Kidney (tissue), 14 donors: Measurements from ENCODE around the gene SP140L. TPM values are rescaled to one million over a fixed set of nuclear protein-coding genes. Genes with fewer than 3 reads are reported as not detected.

Experiments
- DNase-seq, 5 donors: peaks; one replicate each; pipeline ENCODE4 v3.0.0-alpha.2; 2013 to 2020
- FAIRE-seq: peaks from 2 replicates; lab custom pipeline; 2012; peaks lifted over from hg19 to GRCh38; lab: Jason Lieb, UNC
- H3K27ac ChIP-seq, 2 donors: one replicate each; pipeline ENCODE4 v1.7.0; 2013; ENCODE audit warnings: low read depth in 2 of 2, low read length in 2 of 2, inconsistent platforms in 1 of 2
- H3K27me3 ChIP-seq: one replicate; pipeline ENCODE4 v1.7.1; 2013; ENCODE audit warnings: low read length, inconsistent platforms; ENCODE audit not compliant: control insufficient read depth, insufficient read depth
- H3K36me3 ChIP-seq, 3 donors: one replicate each; pipeline versions ENCODE4 v1.7.0 to v1.7.1; 2013; ENCODE audit warnings: low read length in 3 of 3, control low read depth in 1 of 3, inconsistent platforms in 1 of 3; ENCODE audit not compliant: insufficient read depth in 3 of 3, control insufficient read depth in 2 of 3
- H3K4me1 ChIP-seq, 3 donors: one replicate each; pipeline versions ENCODE4 v1.7.0 to v1.7.1; 2013; ENCODE audit warnings: low read length in 3 of 3, inconsistent platforms in 1 of 3, low read depth in 1 of 3; ENCODE audit not compliant: control insufficient read depth in 2 of 3, insufficient read depth in 2 of 3
- H3K4me3 ChIP-seq, 3 donors: one replicate each; pipeline versions ENCODE4 v1.7.0 to v1.8.1; 2013; ENCODE audit warnings: low read length in 3 of 3, control low read depth in 1 of 3, inconsistent platforms in 1 of 3
- H3K9ac ChIP-seq, 3 donors: one replicate each; pipeline versions ENCODE4 v1.7.0 to v1.7.1; 2013; ENCODE audit warnings: low read length in 3 of 3, control low read depth in 1 of 3, inconsistent platforms in 1 of 3
- H3K9me3 ChIP-seq, 3 donors: one replicate each; pipeline versions ENCODE4 v1.7.0 to v1.7.1; 2013; ENCODE audit warnings: low read length in 3 of 3, control low read depth in 1 of 3, inconsistent platforms in 1 of 3; ENCODE audit not compliant: control insufficient read depth in 2 of 3, insufficient read depth in 1 of 3
- CTCF ChIP-seq: IDR thresholded peaks from 3 replicates; pipeline ENCODE4 v1.5.1; 2012; ENCODE audit warnings: mild to moderate bottlenecking, moderate library complexity, borderline replicate concordance; ENCODE audit not compliant: insufficient read depth; ENCODE audit errors: extremely low read depth
- intact Hi-C: fragments of 100-400 bp; cut with DNase I; formaldehyde crosslinking; loops from one replicate; pipeline ENCODE4 v1.11.1; 2022
- polyA plus RNA-seq: library from polyadenylated mRNA; stranded (reverse); fragments of 350-450 nt; fragmentation: Illumina TruSeq; extraction: RNeasy Lipid Tissue Mini Kit (QIAGEN cat#74804); gene quantifications from one replicate; pipeline ENCODE4 v1.2.3, GENCODE V29; 2014; ENCODE audit warnings: low read depth, low replicate concordance; ENCODE audit not compliant: insufficient read depth
- total RNA-seq: library from RNA; stranded (reverse); fragmentation: NEBNext Ultra II Directional; extraction: Animal tissue kit (Norgen Biotek cat#: 25700); gene quantifications from one replicate; pipeline ENCODE4 v1.2.1, GENCODE V29; 2021
- donor health status: control.
- donor health status: control.
- donor health status: control.
- donor health status: control.
- donor health status: control.
- donor health status: DM: yes; HTN: yes; CAD: no.
- donor health status: Normal renal cell carcinoma (clear cell type).

SP140L gene
- total and polyA plus RNA-seq, 2 donors from 2014 or later = 4.6 to 23.8 TPM

DNA sequence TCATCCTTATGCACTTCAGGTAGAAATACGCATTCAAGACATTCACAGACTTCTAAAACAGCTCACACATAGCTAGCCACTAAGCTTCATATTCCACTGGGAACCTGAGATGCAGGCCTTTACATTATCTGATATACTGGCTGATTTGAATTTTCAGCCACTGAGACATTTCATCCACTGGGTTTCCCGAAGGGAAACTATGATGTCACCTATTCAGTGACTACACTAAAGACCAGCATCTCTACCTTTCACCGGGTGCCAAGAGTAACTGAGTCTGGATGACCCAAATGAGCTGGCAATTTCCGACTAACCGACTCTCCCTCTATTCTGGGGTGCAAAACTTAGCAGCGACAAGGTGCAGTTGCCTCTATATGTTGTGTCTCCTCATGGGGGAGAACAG is 31.8 kb upstream of the SP140L start:
- Histone ChIP-seq H3K36me3 (no peaks in the 10 kb centered on the region), H3K27me3 (no peaks in the 10 kb centered on the region), H3K4me1 (no peaks in the 10 kb centered on the region), H3K27ac (no peak overlapping the region), H3K4me3 (no peak overlapping the region), H3K9ac (no peak overlapping the region), H3K9me3 (peaks cover 0 to 6% (median 0%) of the 10 kb centered on the region in 3 donors)
- TF ChIP-seq CTCF = no peak
- intact Hi-C loops = no loop called here
- DNase-seq (no peak), FAIRE-seq (no peak)

- no peak for TF ChIP-seq CTCF
- Histone ChIP-seq H3K36me3 (no peaks in the 10 kb centered on the region), H3K9ac (no peak overlapping the region), H3K4me1 (no peaks in the 10 kb centered on the region), H3K27me3 (no peaks in the 10 kb centered on the region), H3K9me3 (peaks cover 0 to 8% (median 0%) of the 10 kb centered on the region in 3 donors), H3K27ac (no peak overlapping the region), H3K4me3 (no peak overlapping the region)
- intact Hi-C loops = no loop called here
- FAIRE-seq (no peak), DNase-seq (no peak)
Measured at GRCh38 chr2:230296917-230297316, 30.1 kb upstream of the SP140L start.

- peaks cover 0 to 17% (median 0%) of the 10 kb centered on the region in 3 donors for H3K9me3 ChIP-seq
- no peaks in the 10 kb centered on the region for H3K36me3 ChIP-seq
- no peak overlapping the region for H3K27ac ChIP-seq
- H3K27me3 ChIP-seq = no peaks in the 10 kb centered on the region
- FAIRE-seq (no peak), DNase-seq (no peak)
- H3K9ac ChIP-seq = no peak overlapping the region
- H3K4me3 ChIP-seq = no peak overlapping the region
- no peak for TF ChIP-seq CTCF
- intact Hi-C loops = no loop called here
- no peaks in the 10 kb centered on the region for H3K4me1 ChIP-seq
Measured at GRCh38 chr2:230299618-230300017, 27.4 kb upstream of the SP140L start.
